Gastrocnemius medialis (tissue), 4 donors: ENCODE results near the gene GAB2. TPM values are rescaled to one million over a fixed set of nuclear protein-coding genes. Genes with fewer than 3 reads are reported as not detected.
A peak's percentile ranks its signal among the peaks of the same experiment; 100 is the strongest.

Source experiments
- ATAC-seq, 2 donors: fragments of 150-250 bp; one replicate each; pipeline ENCODE4 v1.9.1; 2016
- DNase-seq, 2 donors: peaks; one replicate each; pipeline ENCODE4 v3.0.0-alpha.2; 2019
- H3K27ac ChIP-seq, 4 donors: fragments of 200-600 bp; sonication (generic); 1 replicate in 1 of 4; 2 replicates in 3 of 4; pipeline ENCODE4 v1.5.1; 2016 to 2018; ENCODE audit warnings: mild to moderate bottlenecking in 2 of 4, moderate library complexity in 1 of 4
- H3K27me3 ChIP-seq, 3 donors: fragments of 200-600 bp; sonication (generic) in 2 of 3; 1 replicate in 1 of 3; 2 replicates in 2 of 3; pipeline versions ENCODE4 v1.5.1 to v1.6.0; 2016 to 2019; ENCODE audit warnings: mild to moderate bottlenecking in 1 of 3, moderate library complexity in 1 of 3
- H3K36me3 ChIP-seq, 2 donors: fragments of 200-600 bp; sonication (generic) in 1 of 2; one replicate each; pipeline ENCODE4 v1.5.1; 2017 to 2018
- H3K4me1 ChIP-seq, 2 donors: fragments of 200-600 bp; sonication (generic) in 1 of 2; one replicate each; pipeline ENCODE4 v1.5.1; 2016 to 2017; ENCODE audit warnings: mild to moderate bottlenecking in 2 of 2
- H3K4me3 ChIP-seq, 4 donors: fragments of 200-600 bp; sonication (generic) in 3 of 4; 1 replicate in 1 of 4; 2 replicates in 3 of 4; pipeline ENCODE4 v1.5.1; 2016 to 2019; ENCODE audit warnings: mild to moderate bottlenecking in 2 of 4
- H3K9me3 ChIP-seq, 3 donors: fragments of 200-600 bp; sonication (generic) in 2 of 3; 1 replicate in 1 of 3; 2 replicates in 2 of 3; pipeline ENCODE4 v1.5.1; 2016 to 2019
- CTCF ChIP-seq, 5 experiments: fragments of 450-650 bp in 3 of 5; fragments of 200-600 bp in 2 of 5; sonication (generic) in 2 of 5; IDR thresholded peaks in 4 of 5; conservative IDR thresholded peaks in 1 of 5; 1 replicate in 4 of 5; 2 replicates in 1 of 5; pipeline ENCODE4 v1.5.1; 2016 to 2019; ENCODE audit warnings: antibody characterized with exemption in 5 of 5, mild to moderate bottlenecking in 3 of 5, moderate library complexity in 3 of 5
- POLR2A ChIP-seq, 2 donors: fragments of 450-650 bp; IDR thresholded peaks; one replicate each; pipeline ENCODE4 v1.6.1; 2017; ENCODE audit warnings: antibody characterized with exemption in 2 of 2, mild to moderate bottlenecking in 2 of 2, moderate library complexity in 2 of 2
- in situ Hi-C, 4 donors: fragments of 200-750 bp; cut with MboI; loops; one replicate each; pipeline versions ENCODE4 v1.15.0 to v1.8.0; 2017; ENCODE audit warnings: low sequenced_read_pairs in 4 of 4
- intact Hi-C: fragments of 100-400 bp; cut with DNase I; formaldehyde crosslinking; loops from one replicate; pipeline ENCODE4 v1.15.1; 2023; ENCODE audit warnings: low total_unique reads
- total RNA-seq, 4 donors: library from RNA; depleted of rRNA; stranded (reverse); fragments of >200 nt; gene quantifications; one replicate each; pipeline versions ENCODE4 v1.1.0 to v1.2.3, GENCODE V29; 2016

GAB2 gene
- total RNA-seq, 4 donors from 2014 or later: 4.9 to 68.0 (median 25.8) TPM

- no peaks in the 10 kb centered on the region for H3K27me3 ChIP-seq
- no peak for DNase-seq
- no peak for ATAC-seq
- H3K27ac ChIP-seq: peak overlapping the region in 1 of 4 donors; percentile 96
- no peaks in the 10 kb centered on the region for H3K9me3 ChIP-seq
- intact Hi-C loops (loop anchor here (5.0 kb wide), 3 partner anchors 148 to 422 kb away; partner anchors contain the start of genes ALG8 and INTS4), in situ Hi-C loops (loop anchor here (5.0 to 25.0 kb wide), 4 partner anchors 148 to 277 kb away; partner anchors contain the start of gene ALG8 (in 1 of the 4))
- H3K4me1 ChIP-seq: peaks cover 8% of the 10 kb centered on the region in 2 donors
- no peaks in the 10 kb centered on the region for H3K36me3 ChIP-seq
- no peak overlapping the region for H3K4me3 ChIP-seq
- TF ChIP-seq POLR2A (IDR thresholded peaks at IDR 0.05) (no peak), CTCF (IDR thresholded peaks at IDR 0.05 in 4 of 5, conservative IDR thresholded peaks at IDR 0.05 in 1 of 5) (peak in 2 of 5 experiments; percentile 24 to 58)
These were observed 3.1 kb downstream of the GAB2 start for GRCh38 chr11:78414321-78415051.

- no peak for TF ChIP-seq POLR2A (IDR thresholded peaks at IDR 0.05)
- no peak for TF ChIP-seq CTCF (IDR thresholded peaks at IDR 0.05 in 4 of 5, conservative IDR thresholded peaks at IDR 0.05 in 1 of 5)
- DNase-seq (no peak), ATAC-seq (no peak)
- intact Hi-C loops (no loop called here), in situ Hi-C loops (loop anchor here in 3 of 4 donors (25.0 kb wide), 2 partner anchors 171 to 271 kb away; partner anchors contain the start of gene ALG8 (in 1 of the 3))
- H3K4me1 ChIP-seq: no peaks in the 10 kb centered on the region
- no peaks in the 10 kb centered on the region for H3K9me3 ChIP-seq
- no peaks in the 10 kb centered on the region for H3K27me3 ChIP-seq
- H3K36me3 ChIP-seq: no peaks in the 10 kb centered on the region
- no peak overlapping the region for H3K27ac ChIP-seq
- no peak overlapping the region for H3K4me3 ChIP-seq
These were observed 9.0 kb downstream of the GAB2 start for GRCh38 chr11:78408619-78409018.

GRCh38 chr11:78406568-78407196 lies 10.9 kb downstream of the GAB2 start:
- Histone ChIP-seq H3K36me3 (peaks cover 0 to under 1% of the 10 kb centered on the region in 2 donors), H3K4me3 (no peak overlapping the region), H3K9me3 (no peaks in the 10 kb centered on the region), H3K4me1 (no peaks in the 10 kb centered on the region), H3K27ac (no peak overlapping the region), H3K27me3 (no peaks in the 10 kb centered on the region)
- no peak for DNase-seq
- TF ChIP-seq CTCF (IDR thresholded peaks at IDR 0.05 in 4 of 5, conservative IDR thresholded peaks at IDR 0.05 in 1 of 5) (no peak), POLR2A (IDR thresholded peaks at IDR 0.05) (no peak)
- intact Hi-C loops (no loop called here), in situ Hi-C loops (loop anchor here in 3 of 4 donors (25.0 kb wide), 2 partner anchors 169 to 269 kb away; partner anchors contain the start of gene ALG8 (in 1 of the 3))
- no peak for ATAC-seq

GRCh38 chr11:78405805-78406204 lies 11.8 kb downstream of the GAB2 start:
- ATAC-seq: no peak
- no peak for TF ChIP-seq CTCF (IDR thresholded peaks at IDR 0.05 in 4 of 5, conservative IDR thresholded peaks at IDR 0.05 in 1 of 5)
- TF ChIP-seq POLR2A (IDR thresholded peaks at IDR 0.05): no peak
- no peaks in the 10 kb centered on the region for H3K9me3 ChIP-seq
- no peak for DNase-seq
- H3K27me3 ChIP-seq: no peaks in the 10 kb centered on the region
- no peaks in the 10 kb centered on the region for H3K4me1 ChIP-seq
- H3K4me3 ChIP-seq: no peak overlapping the region
- intact Hi-C loops (no loop called here), in situ Hi-C loops (loop anchor here in 3 of 4 donors (25.0 kb wide), 2 partner anchors 169 to 269 kb away; partner anchors contain the start of gene ALG8 (in 1 of the 3))
- H3K36me3 ChIP-seq: peaks cover 0 to 3% of the 10 kb centered on the region in 2 donors
- H3K27ac ChIP-seq: no peak overlapping the region
